OCI-M1 (cell line): ENCODE results near the gene FRS2.

Source experiments
- DNase-seq: peaks from one replicate; lab custom pipeline; 2025; lab: John Stamatoyannopoulos, UW

The FRS2 gene

DNA sequence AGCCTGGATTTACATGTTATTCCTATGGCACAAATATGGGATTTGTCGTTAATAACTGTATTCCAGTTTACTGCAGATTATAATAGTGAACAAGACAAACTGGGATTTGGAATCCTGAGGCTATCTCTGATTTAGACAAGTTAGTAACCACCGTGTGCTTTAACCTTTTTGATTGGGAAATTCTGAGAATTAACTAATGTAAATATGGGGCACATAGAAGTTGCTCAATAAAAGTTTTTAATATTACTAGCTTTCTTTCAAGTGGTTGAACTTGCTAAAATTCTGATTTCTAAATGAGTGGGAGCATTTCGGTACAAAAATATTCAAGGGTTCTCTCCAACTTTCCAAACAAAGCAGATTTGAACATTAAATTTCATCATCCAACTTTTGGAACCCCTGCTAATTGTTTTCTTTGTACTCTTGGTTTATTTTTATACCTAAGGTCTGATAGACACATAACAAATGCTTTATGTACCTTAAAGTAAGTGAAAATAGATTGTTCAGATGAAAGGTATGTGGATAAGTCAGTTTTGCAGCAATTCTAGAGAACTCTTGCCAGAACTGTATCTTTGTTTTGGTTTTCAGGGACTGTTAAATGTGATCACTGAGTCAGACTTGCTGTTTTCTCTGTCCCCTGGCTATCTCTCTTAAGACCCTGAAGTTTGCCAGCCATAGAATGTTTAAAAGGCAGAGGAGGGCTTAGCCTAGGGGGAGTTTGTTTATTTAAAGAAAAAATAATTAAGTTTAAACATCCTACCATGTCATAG, 57.5 kb downstream of the FRS2 start:
- DNase-seq: no peak

DNA sequence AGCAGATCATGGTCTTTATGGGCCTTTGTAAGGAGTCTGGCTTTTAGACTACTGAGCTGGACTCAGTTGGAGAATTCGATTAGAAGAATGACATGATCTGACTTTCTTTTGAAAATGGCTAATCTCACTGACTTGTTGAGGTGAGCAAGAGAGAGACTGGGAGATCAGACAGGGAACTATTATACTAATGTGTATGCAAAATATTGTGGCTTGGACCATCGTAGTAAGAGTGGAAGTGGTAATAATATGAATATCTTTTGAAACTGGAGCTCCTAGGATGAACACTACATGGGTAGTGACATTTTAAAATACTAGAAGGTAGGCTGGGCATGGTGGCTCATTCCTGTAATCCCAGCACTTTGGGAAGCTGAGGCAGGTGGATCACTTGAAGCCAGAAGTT, 58.8 kb downstream of the FRS2 start:
- DNase-seq: no peak

DNA sequence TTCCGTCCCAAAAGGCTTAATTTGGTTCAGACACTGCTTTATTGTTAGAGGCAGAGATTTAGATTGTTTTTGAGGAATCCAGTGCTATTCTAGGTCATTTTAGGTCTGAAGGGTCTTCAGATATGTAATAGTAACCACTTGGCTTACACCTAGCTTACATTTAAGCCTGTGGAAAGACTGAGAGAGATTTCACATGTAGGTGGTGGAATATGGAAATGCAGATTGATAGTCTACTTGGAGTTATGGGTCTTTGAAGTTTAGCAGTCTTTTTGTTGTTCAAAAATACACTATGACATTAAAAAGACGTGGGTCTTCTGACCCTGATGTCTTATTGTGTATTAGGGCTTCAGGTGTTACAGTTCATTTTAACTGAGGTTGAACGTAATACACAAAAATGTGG, 63.7 kb downstream of the FRS2 start:
- no peak for DNase-seq

DNA sequence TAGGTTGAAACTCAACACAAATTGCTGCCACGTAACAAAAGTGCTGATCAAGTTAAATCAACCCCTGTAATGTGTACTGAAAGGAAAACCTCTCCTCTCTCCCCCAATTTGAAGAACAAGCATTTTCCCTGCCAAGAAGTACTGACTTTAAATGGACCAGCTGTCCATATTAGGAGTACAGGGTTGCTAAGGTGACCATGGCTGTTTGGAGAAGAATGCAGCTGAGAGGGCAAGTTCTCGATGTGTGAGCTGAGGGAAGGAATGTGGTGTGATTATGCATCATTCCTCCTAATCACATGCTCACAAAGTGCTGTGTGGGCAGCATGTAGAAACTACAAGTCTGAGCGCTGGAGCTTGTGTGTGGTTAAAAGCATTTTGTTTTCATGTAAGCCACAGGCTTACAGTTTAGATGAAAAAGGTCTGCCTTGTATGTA, 64.2 kb downstream of the FRS2 start:
- DNase-seq: peak; percentile 71

DNA sequence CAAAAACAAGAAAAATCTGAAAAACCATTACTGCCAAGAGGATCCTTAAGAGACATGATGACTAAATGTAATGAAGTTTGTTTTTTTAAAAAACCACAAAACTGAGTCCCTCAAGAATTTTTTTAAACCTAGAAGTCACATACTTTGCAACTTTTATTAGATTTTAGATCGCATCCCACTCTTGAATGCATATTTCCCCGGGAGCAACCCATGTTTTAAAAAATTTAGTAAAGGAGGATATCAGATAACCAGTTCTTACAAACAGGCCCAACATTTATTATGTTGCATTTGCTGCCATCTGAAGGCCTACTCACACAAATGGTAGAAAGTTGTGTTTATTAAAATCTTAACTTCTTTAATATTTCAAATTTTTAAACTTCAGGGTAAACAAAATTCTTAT, 70.8 kb downstream of the FRS2 start:
- DNase-seq: no peak

DNA sequence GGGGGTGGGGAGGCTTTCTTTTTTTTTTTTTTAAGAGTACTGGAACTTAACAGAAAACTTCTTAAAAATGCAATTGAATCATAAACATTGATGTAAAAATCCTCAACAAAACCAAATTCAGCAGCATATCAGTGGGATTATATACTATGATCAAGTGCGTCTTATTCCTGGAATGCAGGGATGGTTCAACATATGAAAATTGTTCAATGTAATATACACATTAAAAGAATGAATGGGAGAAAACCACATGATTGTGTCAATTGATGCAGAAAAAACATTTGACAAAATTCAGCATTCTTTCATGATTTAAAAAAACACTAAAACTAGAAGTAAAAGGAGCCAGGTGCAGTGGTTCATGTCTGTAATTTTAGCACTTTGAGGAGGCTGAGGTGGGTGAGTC, 73.9 kb downstream of the FRS2 start:
- DNase-seq: no peak

DNA sequence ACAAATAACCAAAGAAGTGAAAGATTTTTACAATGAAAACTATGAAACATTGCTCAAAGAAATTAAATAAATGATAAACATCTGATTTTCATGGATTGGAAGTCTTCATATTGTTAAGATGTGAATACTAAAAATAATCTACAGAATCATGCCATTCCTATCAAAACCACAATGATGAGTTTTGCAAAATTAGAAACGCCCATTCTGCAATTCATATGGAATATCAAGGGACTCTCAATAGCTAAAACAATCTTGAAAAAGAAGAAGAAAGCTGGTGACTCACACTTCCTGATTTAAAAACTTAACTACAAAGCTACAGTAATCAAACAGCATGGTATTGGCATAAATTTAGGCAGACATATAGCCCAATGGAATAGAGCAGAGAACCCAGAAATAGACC, 74.9 kb downstream of the FRS2 start:
- no peak for DNase-seq

DNA sequence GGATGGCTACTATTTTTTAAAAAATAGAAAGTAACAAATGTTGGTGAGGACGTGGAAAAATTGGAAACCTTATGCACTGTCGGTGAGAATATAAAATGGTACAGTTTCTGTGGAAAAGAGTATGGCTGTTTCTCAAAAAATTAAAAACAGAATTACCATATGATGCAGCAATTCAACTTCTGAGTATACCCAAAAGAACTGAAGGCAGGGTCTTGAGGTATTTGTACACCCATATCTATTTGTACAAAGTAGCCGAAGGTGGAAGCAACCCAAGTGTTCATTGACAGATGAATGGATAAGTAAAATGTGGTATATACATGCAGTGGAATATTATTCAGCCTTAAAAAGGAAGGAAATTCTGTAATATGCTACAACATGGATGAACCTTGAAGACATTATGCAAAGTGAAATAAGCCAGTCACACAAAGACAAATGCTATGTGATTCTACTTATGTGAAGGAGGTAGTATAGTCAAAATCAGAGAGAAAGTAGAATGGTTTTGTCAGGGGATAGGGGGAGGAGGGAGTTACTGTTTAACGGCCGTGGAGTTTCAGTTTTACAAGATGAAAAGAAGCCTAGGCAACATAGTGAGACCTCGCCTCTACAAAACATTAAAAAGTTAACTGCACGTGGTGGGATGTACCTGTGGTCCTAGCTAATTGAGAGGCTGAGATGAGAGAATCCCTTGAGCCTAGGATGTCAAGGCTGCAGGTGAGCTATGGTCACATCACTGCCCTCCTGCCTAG, 76.7 kb downstream of the FRS2 start:
- no peak for DNase-seq

DNA sequence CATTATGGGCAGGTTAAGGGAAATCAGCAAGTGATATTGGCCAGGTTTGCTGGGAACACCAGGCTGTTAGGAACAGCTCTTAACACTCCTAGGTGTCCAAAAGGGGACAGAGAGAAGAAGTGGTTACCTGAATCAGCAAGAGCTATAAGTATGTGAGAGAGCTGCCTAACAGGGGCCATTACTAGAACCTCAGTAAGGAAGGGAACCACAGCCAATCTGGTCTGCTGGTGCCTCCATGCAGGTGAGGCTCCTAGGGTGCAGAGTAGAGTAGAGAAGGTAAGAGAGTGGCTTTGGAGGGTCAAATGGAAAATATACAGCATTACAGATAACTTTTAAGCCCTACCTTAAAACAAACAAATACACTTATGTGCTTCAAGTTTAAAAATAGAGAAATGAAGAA, 78.5 kb downstream of the FRS2 start:
- no peak for DNase-seq

DNA sequence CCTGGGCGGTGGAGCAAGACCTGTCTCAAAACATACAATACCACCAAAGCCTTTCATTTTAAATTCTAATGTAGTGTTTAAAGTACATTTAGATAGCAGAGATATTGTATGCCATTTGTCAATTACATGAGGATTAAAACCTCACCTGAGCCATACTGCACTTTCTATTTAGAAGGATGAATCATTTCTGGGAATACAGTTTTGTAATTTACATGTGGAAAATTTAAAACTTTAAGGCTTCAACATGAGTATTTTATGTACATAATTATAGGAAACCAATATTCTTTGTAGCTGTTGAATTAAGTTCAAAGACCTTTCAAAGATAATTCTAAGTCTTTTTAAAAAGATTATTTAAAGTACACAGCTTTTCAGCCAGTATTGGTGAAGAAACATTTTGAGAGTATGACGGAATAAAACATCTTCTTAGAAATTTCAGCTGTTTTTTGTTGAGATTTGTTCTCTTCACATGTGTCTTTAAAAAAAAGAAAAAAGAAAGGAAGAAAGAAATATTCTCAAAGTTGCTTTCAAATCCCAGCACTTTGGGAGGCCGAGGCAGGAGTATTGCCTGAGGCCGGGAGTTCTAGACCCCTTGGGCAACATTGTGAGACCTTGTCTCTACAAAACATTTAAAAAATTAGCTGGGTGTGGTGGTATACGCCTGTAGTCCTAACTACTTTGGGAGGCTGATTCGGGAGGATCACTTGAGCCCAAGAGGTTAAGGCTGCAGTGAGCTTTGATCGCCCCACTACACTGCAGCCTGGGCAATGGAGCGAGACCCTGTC, 80.6 kb downstream of the FRS2 start:
- no peak for DNase-seq

DNA sequence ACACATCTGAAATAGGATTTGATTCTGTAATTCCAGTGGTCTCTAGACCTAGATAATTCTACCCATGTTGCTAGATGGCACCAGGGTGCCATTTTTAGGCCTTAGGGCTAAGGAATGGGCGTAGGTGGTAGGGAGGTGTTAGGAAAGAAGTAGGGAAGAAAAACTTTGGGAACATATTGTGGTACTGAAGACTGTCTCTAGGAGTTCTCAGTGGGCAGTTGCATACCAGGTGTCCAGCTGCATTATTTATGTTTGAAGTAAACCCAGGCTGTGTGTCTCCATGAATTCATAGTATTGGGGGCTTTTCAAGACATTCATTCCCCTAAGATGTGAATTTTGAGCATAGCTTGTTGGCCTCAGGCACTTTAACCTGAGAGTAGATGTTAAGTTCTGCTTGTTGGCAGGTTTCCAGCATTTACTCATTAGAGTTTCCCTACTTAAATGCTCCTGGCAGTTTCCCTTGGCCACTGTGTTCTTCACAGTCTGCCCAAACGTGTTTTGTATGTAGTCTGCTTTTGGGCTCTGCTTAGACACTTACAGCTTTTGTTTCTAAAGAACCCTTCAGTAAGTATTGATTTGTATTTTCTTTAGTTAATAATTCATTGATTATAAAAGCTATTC, 83.5 kb downstream of the FRS2 start:
- DNase-seq: no peak

DNA sequence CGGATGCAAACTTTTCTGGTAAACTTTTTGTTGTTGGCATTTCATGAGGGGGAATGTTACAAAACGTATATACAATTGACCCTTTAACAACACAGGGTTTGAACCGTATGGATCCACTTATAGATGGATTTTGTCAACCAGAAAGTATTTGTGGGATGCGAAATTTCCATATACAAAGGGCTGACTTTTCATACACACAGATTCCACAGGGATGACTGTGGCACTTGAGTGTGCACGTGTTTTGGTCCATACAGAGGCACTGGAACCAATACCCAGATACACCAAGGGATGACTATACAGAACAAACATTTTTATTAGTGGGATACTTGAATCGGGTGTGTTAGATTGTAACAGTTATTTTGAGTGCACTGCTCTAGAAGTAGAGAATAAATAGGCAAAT, 85.3 kb downstream of the FRS2 start:
- DNase-seq: no peak

DNA sequence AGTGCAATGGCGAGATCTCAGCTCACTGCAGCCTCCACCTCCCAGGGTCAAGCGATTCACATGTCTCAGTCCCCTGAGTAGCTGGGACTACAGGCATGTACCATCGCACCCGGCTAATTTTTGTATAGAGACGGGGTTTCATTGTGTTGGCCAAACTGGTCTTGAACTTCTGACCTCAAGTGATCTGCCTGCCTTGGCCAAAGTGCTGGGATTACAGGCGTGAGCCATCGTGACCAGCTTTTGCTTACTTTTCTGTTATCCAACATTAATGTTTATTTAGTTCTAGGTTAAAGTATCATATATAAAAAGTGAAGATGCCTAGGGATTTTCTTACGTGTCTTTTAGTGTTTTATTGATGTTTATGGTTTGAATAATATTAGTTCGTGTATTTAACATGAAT, 86.2 kb downstream of the FRS2 start:
- DNase-seq: no peak

DNA sequence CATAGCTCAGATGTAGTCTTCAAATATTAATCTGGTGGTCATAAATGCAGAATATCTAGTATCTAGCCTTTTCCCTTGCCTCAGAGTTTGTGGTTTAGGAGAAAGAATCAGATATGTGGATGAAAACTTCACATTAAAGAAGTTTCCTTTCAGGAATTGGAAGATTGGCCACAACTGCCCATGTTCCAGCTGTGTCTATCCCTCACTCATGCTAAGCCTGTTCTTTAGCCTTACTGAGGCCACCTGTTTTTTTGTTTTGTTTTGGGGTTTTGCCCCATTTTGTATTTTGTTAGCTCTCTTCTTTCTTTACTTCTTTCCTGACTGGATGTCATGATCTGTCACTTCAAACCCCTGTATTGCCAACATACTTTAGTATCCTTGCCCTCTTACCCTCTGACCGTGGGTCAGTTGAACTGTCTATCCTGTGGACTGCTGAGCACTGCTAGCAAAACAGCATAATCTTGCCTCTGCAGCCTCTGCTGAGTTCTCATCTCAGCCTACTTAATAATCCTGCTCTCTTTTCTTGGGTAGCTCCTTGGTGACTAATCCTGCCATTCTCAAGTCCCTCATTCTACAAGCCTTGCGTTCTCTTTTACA, 93.1 kb downstream of the FRS2 start:
- DNase-seq: no peak

DNA sequence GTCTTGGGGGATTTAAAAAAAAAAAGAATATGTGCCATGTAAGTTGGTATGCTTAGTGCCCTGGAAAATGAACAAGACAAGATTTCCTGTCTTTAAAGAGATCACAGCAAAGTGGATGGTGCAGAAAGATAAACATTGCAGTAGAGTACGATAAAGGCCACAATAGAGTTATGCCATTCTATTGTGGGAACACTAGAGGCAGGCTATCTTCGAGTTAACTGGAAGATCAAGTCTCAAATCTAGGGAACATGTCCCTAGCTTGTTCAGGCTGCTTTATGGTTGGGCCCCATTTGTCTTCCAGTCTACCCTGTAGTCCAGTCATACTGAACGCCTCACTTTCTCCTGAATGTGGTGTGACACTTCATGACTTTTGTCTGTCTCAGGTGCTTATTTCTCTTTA, 96.4 kb downstream of the FRS2 start:
- DNase-seq: no peak

DNA sequence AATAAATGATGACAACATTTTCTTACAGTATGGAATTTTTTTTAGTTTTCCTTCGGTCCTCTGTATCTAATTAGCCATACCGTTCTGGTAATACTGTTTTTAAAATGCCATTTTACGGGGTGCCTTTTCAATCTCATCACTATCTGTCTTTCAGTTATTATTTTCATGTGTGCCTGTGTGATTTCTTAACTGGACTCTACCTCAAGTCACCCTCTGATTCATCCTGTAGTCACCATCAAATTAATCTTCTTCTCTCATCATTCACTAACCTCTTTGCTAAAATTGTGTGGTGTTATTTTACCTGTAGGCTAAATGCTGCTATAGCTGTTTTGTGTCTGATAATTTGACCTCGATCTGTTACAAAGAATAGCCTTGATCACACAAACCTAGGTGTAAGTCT, 99.0 kb downstream of the FRS2 start:
- no peak for DNase-seq

DNA sequence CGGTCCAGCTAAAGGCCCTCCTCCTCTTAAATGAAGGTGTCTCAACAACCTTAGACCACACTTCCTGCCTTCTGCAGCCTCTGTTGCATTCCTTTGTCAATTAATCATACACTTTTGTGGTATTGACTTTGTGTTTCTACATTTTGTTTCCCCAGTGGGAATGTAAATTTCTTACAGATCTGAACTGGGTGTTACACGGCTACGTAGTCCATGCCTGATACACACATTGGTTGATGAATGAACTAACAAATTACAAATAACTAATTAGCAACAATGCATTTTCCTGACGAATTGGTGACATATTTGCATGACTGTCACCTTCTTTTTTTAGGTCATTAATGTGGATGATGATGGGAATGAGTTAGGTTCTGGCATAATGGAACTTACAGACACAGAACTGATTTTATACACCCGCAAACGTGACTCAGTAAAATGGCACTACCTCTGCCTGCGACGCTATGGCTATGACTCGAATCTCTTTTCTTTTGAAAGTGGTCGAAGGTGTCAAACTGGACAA, 99.9 kb downstream of the FRS2 start:
- no peak for DNase-seq

DNA sequence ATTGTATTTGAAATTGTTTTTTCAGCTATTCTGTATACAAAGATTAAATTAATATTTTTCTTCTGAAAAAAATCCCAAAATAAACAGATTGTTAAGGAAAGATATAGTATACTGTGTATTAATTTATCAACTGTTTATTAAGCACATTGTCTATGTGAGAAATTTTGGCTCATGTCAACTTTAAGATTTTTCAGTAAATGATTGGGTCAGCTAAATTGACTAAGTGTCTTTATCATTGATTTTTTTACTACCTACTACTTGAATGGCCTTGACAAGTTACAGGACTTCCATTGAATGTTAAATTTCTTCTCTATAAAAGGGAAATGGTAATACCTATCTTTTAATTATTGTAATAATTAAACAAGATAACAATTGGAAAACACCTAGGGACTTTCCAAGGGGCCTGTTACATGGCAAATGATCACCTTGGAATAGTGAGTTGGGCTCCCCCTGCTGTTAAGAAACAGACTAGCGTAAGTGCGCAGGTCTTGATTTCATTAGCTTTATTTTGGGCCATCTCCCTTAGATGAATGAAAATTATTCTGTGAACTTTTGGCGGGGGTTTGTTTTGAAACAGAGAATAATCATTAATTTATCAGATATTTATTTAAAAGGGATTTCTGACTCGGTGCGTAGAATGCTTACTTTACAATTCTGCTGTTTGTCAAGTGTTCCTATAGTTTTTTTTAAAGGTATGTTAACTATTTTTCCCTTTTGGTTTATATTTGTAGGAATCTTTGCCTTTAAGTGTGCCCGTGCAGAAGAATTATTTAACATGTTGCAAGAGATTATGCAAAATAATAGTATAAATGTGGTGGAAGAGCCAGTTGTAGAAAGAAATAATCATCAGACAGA, 100.6 kb downstream of the FRS2 start:
- peak; percentile 72 for DNase-seq

DNA sequence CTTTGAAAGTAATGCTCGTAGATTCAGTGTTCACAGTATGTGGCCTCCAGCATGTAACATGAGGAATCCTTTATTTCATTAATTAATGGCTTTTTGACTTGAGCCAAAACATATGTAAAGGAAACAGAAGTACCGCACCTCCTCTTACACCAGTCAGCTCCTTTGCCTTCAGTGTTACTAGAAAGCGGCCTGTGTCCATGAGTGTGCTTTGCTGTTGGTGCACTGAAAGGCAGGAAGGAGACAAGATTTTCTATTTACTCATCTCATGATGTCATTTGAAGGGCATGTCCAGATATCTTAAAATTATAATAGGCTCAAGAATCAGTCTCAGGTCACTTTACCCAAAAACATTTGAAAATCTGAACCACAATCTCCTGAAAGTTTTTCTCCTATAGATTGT, 105.2 kb downstream of the FRS2 start:
- DNase-seq: no peak

DNA sequence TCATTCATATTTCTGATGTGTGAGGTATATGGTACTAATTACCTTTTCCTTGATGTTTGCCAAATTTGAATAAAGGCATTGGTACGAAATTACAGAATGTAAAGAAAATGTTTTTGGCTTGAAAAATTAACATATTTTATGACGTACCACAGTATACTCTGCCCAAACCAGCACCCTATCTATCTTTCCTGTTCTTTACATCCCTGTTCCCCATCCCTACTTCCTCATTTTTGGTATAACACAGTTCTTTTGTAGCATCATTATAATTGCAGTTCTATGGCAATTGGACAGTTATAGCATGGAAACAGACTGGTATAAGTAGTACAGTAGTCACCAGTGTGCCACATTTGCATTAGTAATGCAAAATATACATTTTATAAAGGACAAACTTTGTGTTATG, 108.1 kb downstream of the FRS2 start:
- peak; percentile 19 for DNase-seq

DNA sequence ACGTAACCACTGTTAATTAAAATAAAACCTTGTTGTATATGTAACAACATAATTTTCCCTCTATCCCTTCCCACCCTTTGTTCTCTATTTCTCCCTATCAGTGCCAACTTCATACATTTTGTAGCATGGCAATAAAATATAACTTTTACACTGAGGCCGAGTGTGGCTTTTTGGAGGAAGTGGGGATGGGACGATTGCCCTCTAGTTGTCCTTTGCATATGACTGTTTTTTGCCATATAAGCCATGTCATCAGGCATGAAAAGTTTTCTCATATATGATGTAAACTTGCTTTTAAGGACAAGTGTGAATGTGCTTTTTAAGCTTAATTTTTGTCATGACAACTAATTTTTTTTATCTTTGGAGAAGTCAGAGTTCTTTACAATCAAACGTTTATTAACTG, 108.8 kb downstream of the FRS2 start:
- no peak for DNase-seq
